Neural cell (in vitro differentiated cells): ENCODE results near the gene PRSS37. TPM values are rescaled to one million over a fixed set of nuclear protein-coding genes. Genes with fewer than 3 reads are reported as not detected.

Experiments
- H2AFZ ChIP-seq: fragments of 200-600, 300-800 bp; sonication (generic), shearing (Covaris generic); 2 replicates; pipeline ENCODE4 v1.6.0; 2014; ENCODE audit warnings: low read depth, mild to moderate bottlenecking, antibody characterized with exemption, low read length, moderate library complexity
- H3F3A ChIP-seq: fragments of 200-600 bp; shearing (Covaris generic); 2 replicates; pipeline ENCODE4 v1.6.1; 2016; ENCODE audit warnings: mild to moderate bottlenecking, moderate library complexity, mixed read lengths, antibody characterized with exemption, low read length; ENCODE audit not compliant: insufficient read depth, poor library complexity, severe bottlenecking
- H3K27ac ChIP-seq: fragments of 200-600, 300-800 bp; sonication (generic), shearing (Covaris generic); 2 replicates; pipeline ENCODE4 v1.5.1; 2014; ENCODE audit warnings: mild to moderate bottlenecking, low read length, moderate library complexity
- H3K27me3 ChIP-seq: fragments of 300-800, 200-600 bp; sonication (generic), shearing (Covaris generic); 2 replicates; pipeline ENCODE4 v1.6.0; 2014; ENCODE audit warnings: mild to moderate bottlenecking, low read depth, low read length, moderate library complexity; ENCODE audit not compliant: insufficient read depth
- H3K36me3 ChIP-seq: fragments of 300-800, 200-600 bp; sonication (generic), shearing (Covaris generic); 2 replicates; pipeline ENCODE4 v1.5.1; 2014; ENCODE audit warnings: mild to moderate bottlenecking, antibody characterized with exemption, low read length, moderate library complexity; ENCODE audit not compliant: insufficient read depth
- H3K4me2 ChIP-seq: fragments of 300-800, 200-600 bp; sonication (generic), shearing (Covaris generic); 2 replicates; pipeline ENCODE4 v1.6.0; 2014; ENCODE audit warnings: mild to moderate bottlenecking, low read length
- H3K4me3 ChIP-seq: fragments of 300-800, 200-600 bp; sonication (generic), shearing (Covaris generic); 2 replicates; pipeline ENCODE4 v1.5.1; 2014; ENCODE audit warnings: mild to moderate bottlenecking, low read length, moderate library complexity
- H3K79me2 ChIP-seq: fragments of 200-600 bp; shearing (Covaris generic); replicated peaks from 2 replicates; pipeline ENCODE4 v1.6.0; 2014; ENCODE audit warnings: mild to moderate bottlenecking, low read length, moderate library complexity; ENCODE audit not compliant: insufficient read depth
- H3K9ac ChIP-seq: fragments of 300-800, 200-600 bp; sonication (generic), shearing (Covaris generic); 2 replicates; pipeline ENCODE4 v1.6.1; 2016; ENCODE audit warnings: mild to moderate bottlenecking, low read length, mixed read lengths
- H3K9me2 ChIP-seq: fragments of 200-600 bp; shearing (Covaris generic); 2 replicates; pipeline ENCODE4 v1.6.1; 2016; ENCODE audit warnings: mild to moderate bottlenecking, low read length, mixed read lengths; ENCODE audit not compliant: insufficient read depth
- H3K9me3 ChIP-seq: fragments of 200-600, 300-800 bp; sonication (generic), shearing (Covaris generic); 2 replicates; pipeline ENCODE4 v1.6.1; 2016; ENCODE audit warnings: mild to moderate bottlenecking, mixed run types, low read length, moderate library complexity, mixed read lengths
- H4K20me1 ChIP-seq: fragments of 200-600 bp; shearing (Covaris generic); 2 replicates; pipeline ENCODE4 v1.6.1; 2016; ENCODE audit warnings: mild to moderate bottlenecking, mixed run types; ENCODE audit not compliant: insufficient read depth
- CTCF ChIP-seq: fragments of 450-650 bp; IDR thresholded peaks from 2 replicates; pipeline ENCODE4 v1.5.1; 2014; ENCODE audit warnings: antibody characterized with exemption, mild to moderate bottlenecking, moderate library complexity; ENCODE audit not compliant: poor library complexity, severe bottlenecking
- EP300 ChIP-seq: fragments of 450-650 bp; conservative IDR thresholded peaks from 2 replicates; pipeline ENCODE4 v1.6.1; 2014; ENCODE audit warnings: antibody characterized with exemption, mild to moderate bottlenecking, moderate library complexity; ENCODE audit not compliant: poor library complexity, severe bottlenecking
- EZH2 ChIP-seq: fragments of 200-600, 300-800 bp; shearing (Covaris generic), sonication (generic); IDR thresholded peaks from 2 replicates; pipeline ENCODE4 v1.6.1; 2014; ENCODE audit warnings: antibody characterized with exemption, low read length, borderline replicate concordance, mild to moderate bottlenecking; ENCODE audit not compliant: insufficient read depth, poor library complexity, severe bottlenecking
- MXI1 ChIP-seq: fragments of 450-650 bp; conservative IDR thresholded peaks from 2 replicates; pipeline ENCODE4 v1.6.1; 2014; ENCODE audit warnings: antibody characterized with exemption, mild to moderate bottlenecking; ENCODE audit not compliant: poor library complexity, severe bottlenecking
- POLR2AphosphoS5 ChIP-seq: IDR thresholded peaks from 2 replicates; pipeline ENCODE4 v1.6.1; 2012
- RAD21 ChIP-seq: fragments of 450-650 bp; conservative IDR thresholded peaks from 2 replicates; pipeline ENCODE4 v1.6.1; 2014; ENCODE audit warnings: antibody characterized with exemption, mild to moderate bottlenecking, moderate library complexity
- REST ChIP-seq: IDR thresholded peaks from 2 replicates; pipeline ENCODE4 v1.6.1; 2012; ENCODE audit warnings: borderline replicate concordance
- SMC3 ChIP-seq: fragments of 450-650 bp; conservative IDR thresholded peaks from 2 replicates; pipeline ENCODE4 v1.6.1; 2014; ENCODE audit warnings: antibody characterized with exemption, mild to moderate bottlenecking, moderate library complexity; ENCODE audit not compliant: poor library complexity
- TAF1 ChIP-seq: IDR thresholded peaks from 2 replicates; pipeline ENCODE4 v1.6.1; 2012; ENCODE audit warnings: low read depth
- polyA plus RNA-seq: library from polyadenylated mRNA; depleted of rRNA; stranded (reverse); fragments of >200 nt; gene quantifications from 2 replicates; pipeline ENCODE4 v1.2.3, GENCODE V29; 2014

Gene PRSS37
- polyA plus RNA-seq, 1 donor from 2014 or later: not detected

- no peak overlapping the region for H3K4me2 ChIP-seq
- H3K9ac ChIP-seq: no peak overlapping the region
- no peaks in the 10 kb centered on the region for H3K27me3 ChIP-seq
- H3K9me2 ChIP-seq: no peaks in the 10 kb centered on the region
- H3K4me3 ChIP-seq: no peak overlapping the region
- H3K36me3 ChIP-seq: no peaks in the 10 kb centered on the region
- no peaks in the 10 kb centered on the region for H3F3A ChIP-seq
- H4K20me1 ChIP-seq: no peaks in the 10 kb centered on the region
- H3K9me3 ChIP-seq: no peaks in the 10 kb centered on the region
- H3K27ac ChIP-seq: no peak overlapping the region
- no peak for TF ChIP-seq MXI1
- no peak for TF ChIP-seq CTCF
- no peak for TF ChIP-seq EZH2
- no peak for TF ChIP-seq REST
- no peak for TF ChIP-seq EP300
- TF ChIP-seq TAF1: no peak
- no peaks in the 10 kb centered on the region for H3K79me2 ChIP-seq
- H2AFZ ChIP-seq: no peak overlapping the region
These were observed 48.8 kb downstream of the PRSS37 start for GRCh38 chr7:141792526-141792925.

GRCh38 chr7:141789917-141790316, 51.4 kb downstream of the PRSS37 start, which contains the start of gene TAS2R5:
TSS of gene TAS2R5 (plus strand) at chr7:141790217. CDS start at chr7:141790362, 145 bp downstream.
- H3K4me2 ChIP-seq: no peak within 1 kb of the TSS

More at GRCh38 chr7:141789917-141790316, 51.4 kb downstream of the PRSS37 start, which contains the start of gene TAS2R5:
- no peak for TF ChIP-seq RAD21
- TF ChIP-seq EZH2: no peak
- TF ChIP-seq CTCF: no peak
- TF ChIP-seq EP300: no peak
- no peak for TF ChIP-seq SMC3
- TF ChIP-seq TAF1: no peak
- TF ChIP-seq POLR2AphosphoS5: no peak
- no peak for TF ChIP-seq MXI1
- no peak for TF ChIP-seq REST
- Histone ChIP-seq H3K9me2 (no peaks in the 10 kb centered on the region), H3K9me3 (no peaks in the 10 kb centered on the region), H4K20me1 (no peaks in the 10 kb centered on the region), H2AFZ (no peak within 1 kb of the TSS), H3K27me3 (no peaks in the 10 kb centered on the region), H3K36me3 (no peaks in the 10 kb centered on the region), H3F3A (no peaks in the 10 kb centered on the region), H3K4me3 (no peak within 1 kb of the TSS), H3K27ac (no peak within 1 kb of the TSS), H3K9ac (no peak within 1 kb of the TSS), H3K79me2 (no peaks in the 10 kb centered on the region)
